ENCODE measurements around the gene MYL2. TPM values are rescaled to one million over a fixed set of nuclear protein-coding genes. Genes with fewer than 3 reads are reported as not detected.

Gene MYL2
- total and polyA plus RNA-seq, 10 of the 15 experiments (the other 5 are each of a cell fraction or from before 2014, with no cell fraction given), result 0.08 to 1.8 (median 0.57) TPM; not detected in 1

- DNase-seq (ENCODE audit: low read depth, low spot score) (no peak), FAIRE-seq (no peak), ATAC-seq (no peak)
- Histone ChIP-seq H3K4me2 (ENCODE audit: control insufficient read depth, insufficient read depth) (no peak overlapping the region), H3K27ac (ENCODE audit: control insufficient read depth, insufficient read depth) (no peak overlapping the region), H3K9me3 (replicated peaks; ENCODE audit: control insufficient read depth, insufficient read depth, low read length) (no peaks in the 10 kb centered on the region), H4K20me1 (ENCODE audit: control insufficient read depth, insufficient read depth) (no peaks in the 10 kb centered on the region), H3K36me3 (ENCODE audit: control insufficient read depth in 2 of 2, insufficient read depth in 2 of 2, low read length in 1 of 2) (no peaks in the 10 kb centered on the region), H3K4me1 (ENCODE audit: control insufficient read depth, insufficient read depth, low read length) (peaks cover 3% of the 10 kb centered on the region; the same call in 1 of the 2 replicates), H3K27me3 (replicated peaks in 1 of 2; ENCODE audit: control insufficient read depth in 2 of 2, insufficient read depth in 2 of 2, low read length in 1 of 2) (no peaks in the 10 kb centered on the region), H3K9ac (ENCODE audit: control insufficient read depth, insufficient read depth, low read length) (no peak overlapping the region), H3K79me2 (ENCODE audit: control insufficient read depth, insufficient read depth, low read length) (no peaks in the 10 kb centered on the region), H3K4me3 (no peak overlapping the region), H2AFZ (ENCODE audit: control insufficient read depth, low read depth, low read length) (no peak overlapping the region)
- CTCF ChIA-PET, result interaction anchor here (0.8 to 10.1 kb wide), 7 partner anchors 11 to 363 kb away, joined by 3 to 80 read pairs (median 4); no protein-coding TSS in a partner anchor
- POLR2A ChIA-PET, result no interaction called here
- TF ChIP-seq GABPA (IDR thresholded peaks at IDR 0.05; ENCODE audit: low read depth) (no peak), STAT3 (IDR thresholded peaks at IDR 0.05; ENCODE audit: low read depth, low read length) (no peak), IKZF1 (conservative IDR thresholded peaks at IDR 0.05) (no peak), CBX3 (IDR thresholded peaks at IDR 0.05; ENCODE audit: borderline replicate concordance, low read depth) (no peak), SREBF2 (IDR thresholded peaks at IDR 0.05; ENCODE audit: low read length) (no peak), ZNF274 (IDR thresholded peaks at IDR 0.05; ENCODE audit: insufficient read depth, insufficient read length) (no peak), RB1 (IDR thresholded peaks at IDR 0.05; ENCODE audit: borderline replicate concordance) (no peak), BHLHE40 (IDR thresholded peaks at IDR 0.05; ENCODE audit: borderline replicate concordance in 1 of 2, low read depth in 2 of 2, low read length in 1 of 2) (no peak), POLR2AphosphoS5 (IDR thresholded peaks at IDR 0.05; ENCODE audit: low read length) (no peak), ATF3 (IDR thresholded peaks at IDR 0.05; ENCODE audit: borderline replicate concordance, extremely low read depth, low read depth, low read length) (no peak), MYB (IDR thresholded peaks at IDR 0.05; ENCODE audit: borderline replicate concordance, low read depth, low read length) (no peak), ATF7 (IDR thresholded peaks at IDR 0.05; ENCODE audit: low read depth) (no peak), RUNX3 (IDR thresholded peaks at IDR 0.05; ENCODE audit: low read length) (no peak), KLF5 (IDR thresholded peaks at IDR 0.05; ENCODE audit: partially characterized antibody) (no peak), BRCA1 (IDR thresholded peaks at IDR 0.05; ENCODE audit: low read depth, low read length) (no peak)
- TF ChIP-seq, protein P1, sequence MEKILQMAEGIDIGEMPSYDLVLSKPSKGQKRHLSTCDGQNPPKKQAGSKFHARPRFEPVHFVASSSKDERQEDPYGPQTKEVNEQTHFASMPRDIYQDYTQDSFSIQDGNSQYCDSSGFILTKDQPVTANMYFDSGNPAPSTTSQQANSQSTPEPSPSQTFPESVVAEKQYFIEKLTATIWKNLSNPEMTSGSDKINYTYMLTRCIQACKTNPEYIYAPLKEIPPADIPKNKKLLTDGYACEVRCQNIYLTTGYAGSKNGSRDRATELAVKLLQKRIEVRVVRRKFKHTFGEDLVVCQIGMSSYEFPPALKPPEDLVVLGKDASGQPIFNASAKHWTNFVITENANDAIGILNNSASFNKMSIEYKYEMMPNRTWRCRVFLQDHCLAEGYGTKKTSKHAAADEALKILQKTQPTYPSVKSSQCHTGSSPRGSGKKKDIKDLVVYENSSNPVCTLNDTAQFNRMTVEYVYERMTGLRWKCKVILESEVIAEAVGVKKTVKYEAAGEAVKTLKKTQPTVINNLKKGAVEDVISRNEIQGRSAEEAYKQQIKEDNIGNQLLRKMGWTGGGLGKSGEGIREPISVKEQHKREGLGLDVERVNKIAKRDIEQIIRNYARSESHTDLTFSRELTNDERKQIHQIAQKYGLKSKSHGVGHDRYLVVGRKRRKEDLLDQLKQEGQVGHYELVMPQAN (conservative IDR thresholded peaks at IDR 0.05), result no peak
- TF ChIP-seq, protein P2, sequence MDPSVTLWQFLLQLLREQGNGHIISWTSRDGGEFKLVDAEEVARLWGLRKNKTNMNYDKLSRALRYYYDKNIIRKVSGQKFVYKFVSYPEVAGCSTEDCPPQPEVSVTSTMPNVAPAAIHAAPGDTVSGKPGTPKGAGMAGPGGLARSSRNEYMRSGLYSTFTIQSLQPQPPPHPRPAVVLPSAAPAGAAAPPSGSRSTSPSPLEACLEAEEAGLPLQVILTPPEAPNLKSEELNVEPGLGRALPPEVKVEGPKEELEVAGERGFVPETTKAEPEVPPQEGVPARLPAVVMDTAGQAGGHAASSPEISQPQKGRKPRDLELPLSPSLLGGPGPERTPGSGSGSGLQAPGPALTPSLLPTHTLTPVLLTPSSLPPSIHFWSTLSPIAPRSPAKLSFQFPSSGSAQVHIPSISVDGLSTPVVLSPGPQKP (IDR thresholded peaks at IDR 0.05; ENCODE audit: low read depth, low read length), result no peak
- TF ChIP-seq, protein P3, sequence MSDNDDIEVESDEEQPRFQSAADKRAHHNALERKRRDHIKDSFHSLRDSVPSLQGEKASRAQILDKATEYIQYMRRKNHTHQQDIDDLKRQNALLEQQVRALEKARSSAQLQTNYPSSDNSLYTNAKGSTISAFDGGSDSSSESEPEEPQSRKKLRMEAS (IDR thresholded peaks at IDR 0.05; ENCODE audit: low read depth, low read length), result no peak
- SMC1A ChIA-PET (ENCODE audit: uncharacterized antibody, unreplicated experiment), result no interaction called here
- in situ Hi-C loops (cut with MboI), result no loop called here
- no TSS peak for BruUV-seq (replicated peaks)
- RAD21 ChIA-PET (ENCODE audit: unreplicated experiment), result no interaction called here
- intact Hi-C loops (cut with micrococcal nuclease; ENCODE audit: unreplicated experiment), result loop anchor here (1.0 kb wide), 3 partner anchors 42 to 377 kb away; no protein-coding TSS in a partner anchor
- WGBS (ENCODE audit: insufficient coverage, insufficient replicate concordance, low lambda C conversion rate, missing lambda C conversion rate), result 51% methylated on average over 13 of the region's 13 CpGs
Observed at GRCh38 chr12:110936367-110937103, 16.2 kb upstream of the MYL2 start.

All from GM12878 (cell line).